Middle frontal gyrus (tissue), 1 donor: Measurements from ENCODE around the gene CCN5.
"Not testable (repeated sequence)": the region's sequence is repeated elsewhere in the genome, so short reads cannot be mapped to it uniquely, and the experiment has no call there.

Source experiments
- DNase-seq: peaks from one replicate; pipeline ENCODE4 v3.0.0-alpha.2; 2015; ENCODE audit warnings: low spot score; ENCODE audit errors: extremely low spot score

CCN5 gene

GRCh38 chr20:44756956-44757355, 41.8 kb downstream of the CCN5 start:
- no peak for DNase-seq

- DNase-seq = no peak
Measured at GRCh38 chr20:44758247-44759101, 43.3 kb downstream of the CCN5 start.

DNA sequence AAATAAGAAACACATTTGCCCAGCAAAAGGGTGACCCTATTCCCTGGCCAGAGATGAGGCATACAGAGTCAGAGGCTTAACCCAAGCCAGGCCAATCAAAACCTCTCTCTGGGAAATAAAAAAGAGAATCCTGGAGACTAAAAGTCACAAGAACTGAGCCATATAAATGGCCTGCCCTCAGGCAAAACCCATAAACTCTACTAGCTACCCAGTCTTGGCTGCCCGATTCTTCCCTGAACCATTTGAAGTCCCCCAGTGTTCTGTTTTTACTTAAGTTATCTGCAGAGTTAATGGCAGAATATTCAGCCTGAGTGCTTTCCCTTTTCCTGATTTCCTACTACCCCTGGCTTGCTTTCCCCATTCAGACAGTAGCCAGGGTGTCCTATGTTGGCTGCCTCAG, 44.4 kb downstream of the CCN5 start:
- no peak for DNase-seq

GRCh38 chr20:44761423-44761822, 46.3 kb downstream of the CCN5 start:
- no peak for DNase-seq

DNA sequence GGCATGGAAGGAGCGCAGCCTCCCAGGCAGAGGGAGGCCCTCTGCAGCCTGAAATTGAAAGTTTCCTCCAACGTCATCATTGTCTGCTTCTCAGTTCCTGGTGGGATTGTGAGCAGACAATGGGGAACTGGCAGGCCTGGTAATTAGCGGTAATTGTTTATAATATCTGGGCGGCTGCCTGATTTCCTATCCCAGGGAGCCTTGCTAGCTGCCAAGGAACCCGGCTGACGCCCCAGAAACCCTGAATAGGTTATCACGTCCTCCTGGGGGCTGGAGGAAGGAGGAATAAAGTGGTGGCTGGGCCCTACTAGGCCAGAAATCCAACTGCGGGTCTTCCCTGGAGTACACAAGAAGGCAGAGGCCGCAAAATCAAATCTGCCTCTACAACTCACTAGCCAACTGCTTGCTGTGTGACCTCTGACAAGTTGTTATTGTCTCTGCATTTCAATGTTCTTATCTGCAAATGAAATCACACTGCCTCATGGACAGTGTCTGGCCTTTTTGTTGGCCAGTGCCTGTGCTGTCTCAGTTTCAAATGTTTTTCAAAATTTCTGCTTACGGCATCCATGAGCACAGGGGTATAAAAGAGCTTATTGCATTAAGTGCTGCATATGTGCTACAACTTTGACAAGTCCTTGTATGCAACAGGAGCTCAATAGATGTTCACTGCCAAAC, 47.4 kb downstream of the CCN5 start:
- DNase-seq = no peak

- DNase-seq = not testable (repeated sequence)
Measured at GRCh38 chr20:44763798-44764197, 48.6 kb downstream of the CCN5 start.

DNA sequence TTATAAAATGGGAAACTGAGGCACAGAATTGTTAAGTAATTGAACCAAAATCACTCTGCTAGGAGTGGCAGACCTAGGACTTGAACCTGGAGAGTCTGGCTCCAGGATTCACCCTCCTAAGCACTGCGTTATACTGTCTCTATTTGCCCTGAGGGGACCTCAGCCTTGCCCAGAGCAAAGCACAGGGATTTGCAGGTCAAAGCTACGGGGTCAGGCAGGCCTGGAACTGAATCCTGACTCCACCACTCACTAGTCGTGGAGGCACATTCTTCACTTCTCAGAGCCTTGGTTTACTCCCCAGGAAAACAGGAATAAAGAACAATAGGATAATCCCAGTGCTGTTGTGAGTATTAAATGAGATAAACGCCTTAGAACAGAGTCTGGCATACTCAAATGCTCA, 49.9 kb downstream of the CCN5 start:
- no peak for DNase-seq

DNA sequence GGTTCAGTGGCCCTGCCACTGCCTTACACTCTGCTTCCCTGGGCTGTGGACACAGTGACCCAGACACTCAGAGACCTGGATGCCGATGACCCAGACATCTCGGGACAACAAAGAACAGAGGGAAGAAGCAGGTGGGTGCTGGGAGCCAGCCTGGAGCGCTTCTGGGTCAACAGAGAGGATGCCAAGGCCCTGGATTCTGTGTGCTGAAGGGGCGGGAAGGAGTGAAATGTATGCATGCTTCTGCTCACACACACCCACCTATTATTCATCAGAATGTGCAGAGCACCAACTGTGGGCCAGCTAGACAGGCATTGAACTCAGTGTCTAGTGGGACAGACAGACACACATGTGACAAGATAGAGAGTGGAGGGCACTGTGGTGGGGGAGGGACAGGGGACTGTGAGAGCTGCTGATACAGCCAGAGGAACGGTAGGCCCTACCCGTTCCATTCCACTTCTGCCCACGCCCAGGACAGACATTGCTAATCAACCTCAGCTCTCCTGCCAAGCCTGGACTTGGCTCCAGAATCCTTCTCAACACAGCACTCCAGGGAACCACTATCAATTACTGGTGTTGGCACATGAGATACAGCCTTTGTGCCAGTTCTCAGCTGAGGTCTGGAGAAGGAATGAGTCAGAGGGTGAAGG, 50.7 kb downstream of the CCN5 start:
- no peak for DNase-seq

DNA sequence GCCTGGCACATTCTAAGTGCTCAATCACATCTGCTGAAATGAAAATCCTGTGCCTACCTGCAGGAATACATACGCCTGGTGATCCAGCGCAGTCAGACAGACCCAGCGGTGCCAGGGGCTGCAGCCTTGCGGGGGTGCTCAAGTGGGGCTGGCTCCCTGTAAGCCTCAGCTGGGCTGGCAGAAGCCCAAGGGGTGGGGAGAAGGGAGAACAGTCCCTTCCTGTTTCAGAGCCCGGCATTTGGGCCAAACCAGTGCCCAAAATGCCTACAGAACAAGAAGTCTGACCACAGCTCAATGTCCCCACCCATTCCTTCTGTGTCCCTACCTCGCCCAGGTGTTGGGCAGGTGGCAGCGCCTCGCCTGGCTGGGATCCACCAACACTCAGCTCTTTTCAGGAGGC, 53.1 kb downstream of the CCN5 start:
- DNase-seq = no peak

GRCh38 chr20:44768854-44769480, 53.8 kb downstream of the CCN5 start:
- DNase-seq = no peak

- no peak for DNase-seq
Measured at GRCh38 chr20:44769481-44769863, 54.3 kb downstream of the CCN5 start.

- DNase-seq = no peak
Measured at GRCh38 chr20:44770484-44771171, 55.5 kb downstream of the CCN5 start.

GRCh38 chr20:44771172-44771535, 56.0 kb downstream of the CCN5 start:
- DNase-seq = no peak

- no peak for DNase-seq
Measured at GRCh38 chr20:44772636-44773035, 57.5 kb downstream of the CCN5 start.

GRCh38 chr20:44773070-44773829, 58.1 kb downstream of the CCN5 start:
- no peak for DNase-seq

DNA sequence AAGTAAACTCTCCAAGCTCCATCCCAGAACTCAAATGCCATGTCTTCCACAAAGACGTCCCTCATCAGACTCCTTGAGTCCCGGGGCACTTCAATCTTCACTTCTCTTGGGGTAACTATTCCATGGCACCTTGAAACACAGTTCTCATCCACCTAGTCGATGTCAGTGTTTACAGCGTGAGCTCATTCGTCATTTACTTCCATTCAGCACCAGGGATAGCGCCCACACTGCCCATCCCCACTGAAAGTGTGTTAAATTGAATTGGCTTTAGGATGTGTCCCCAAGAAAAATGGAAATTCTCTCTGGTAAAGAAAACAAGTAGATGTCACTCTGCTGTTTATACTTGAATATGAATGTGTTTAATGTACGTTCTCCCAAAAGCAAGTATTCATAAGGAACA, 61.8 kb downstream of the CCN5 start:
- no peak for DNase-seq
